Measurements from ENCODE around the gene HOXC9. TPM values are rescaled to one million over a fixed set of nuclear protein-coding genes. Genes with fewer than 3 reads are reported as not detected.
A peak's percentile ranks its signal among the peaks of the same experiment; 100 is the strongest.

HOXC9 gene
- total RNA-seq, 2 donors from 2014 or later = not detected

DNA sequence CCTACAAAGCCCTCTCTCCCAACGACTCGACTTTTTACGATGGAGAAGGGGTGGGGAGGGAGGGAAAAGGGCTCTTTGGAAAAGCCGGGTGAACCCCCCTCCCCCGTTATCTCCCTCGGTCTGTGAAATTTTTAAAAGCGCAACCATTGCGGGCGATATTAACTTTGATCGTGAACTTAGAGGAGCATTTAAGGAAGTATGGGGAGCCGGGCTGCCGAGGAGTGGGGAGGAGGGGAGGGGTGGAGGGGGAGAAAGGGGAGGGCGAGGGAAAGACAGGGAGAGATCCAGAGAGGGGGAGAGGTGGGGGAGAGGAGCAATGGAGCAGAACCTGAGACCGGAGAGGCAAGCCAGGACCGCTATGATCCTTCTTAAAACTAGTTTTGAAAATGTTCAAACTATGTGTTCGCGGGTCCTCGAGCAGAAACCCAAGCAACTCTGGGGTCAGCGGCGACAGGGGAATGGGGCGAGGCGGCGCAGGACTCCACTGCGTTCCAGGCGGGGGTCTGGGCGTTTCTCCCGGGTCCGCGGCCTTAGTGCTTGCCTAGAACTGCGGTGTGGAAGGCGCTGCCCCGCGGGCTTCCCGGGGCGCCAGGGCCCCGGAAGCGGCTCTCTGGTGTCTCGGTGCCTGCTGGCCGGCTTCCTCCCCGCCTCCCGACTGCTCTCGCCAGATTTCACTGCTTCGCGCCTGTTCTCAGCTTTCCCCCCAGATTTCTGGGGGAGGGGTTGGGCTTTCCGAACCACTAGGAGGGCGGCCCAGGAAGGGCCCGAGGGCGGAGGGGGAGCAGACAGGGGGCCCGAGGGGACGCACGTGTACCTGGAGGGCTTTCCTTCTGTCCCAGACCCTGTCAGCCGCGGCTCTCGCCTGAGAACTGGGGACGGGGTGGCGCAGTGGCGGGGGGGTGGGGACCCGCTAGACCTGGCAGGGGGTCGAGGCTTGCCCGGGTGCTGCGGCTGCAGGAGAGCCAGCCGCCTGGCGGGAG lies 25.6 kb upstream of the HOXC9 start, which contains the start of gene HOTAIR:
Gene HOTAIR, minus strand, starts transcription at position 871 of the 980 bp plus-strand sequence.
- ATAC-seq (no peak), DNase-seq (no peak)
- intact Hi-C loops (cut with DNase I, micrococcal nuclease) = no loop called here

- no peak for ATAC-seq
- no peak for DNase-seq
- intact Hi-C loops (cut with DNase I, micrococcal nuclease) = no loop called here
Measured at GRCh38 chr12:53975064-53975471, 24.9 kb upstream of the HOXC9 start.

DNA sequence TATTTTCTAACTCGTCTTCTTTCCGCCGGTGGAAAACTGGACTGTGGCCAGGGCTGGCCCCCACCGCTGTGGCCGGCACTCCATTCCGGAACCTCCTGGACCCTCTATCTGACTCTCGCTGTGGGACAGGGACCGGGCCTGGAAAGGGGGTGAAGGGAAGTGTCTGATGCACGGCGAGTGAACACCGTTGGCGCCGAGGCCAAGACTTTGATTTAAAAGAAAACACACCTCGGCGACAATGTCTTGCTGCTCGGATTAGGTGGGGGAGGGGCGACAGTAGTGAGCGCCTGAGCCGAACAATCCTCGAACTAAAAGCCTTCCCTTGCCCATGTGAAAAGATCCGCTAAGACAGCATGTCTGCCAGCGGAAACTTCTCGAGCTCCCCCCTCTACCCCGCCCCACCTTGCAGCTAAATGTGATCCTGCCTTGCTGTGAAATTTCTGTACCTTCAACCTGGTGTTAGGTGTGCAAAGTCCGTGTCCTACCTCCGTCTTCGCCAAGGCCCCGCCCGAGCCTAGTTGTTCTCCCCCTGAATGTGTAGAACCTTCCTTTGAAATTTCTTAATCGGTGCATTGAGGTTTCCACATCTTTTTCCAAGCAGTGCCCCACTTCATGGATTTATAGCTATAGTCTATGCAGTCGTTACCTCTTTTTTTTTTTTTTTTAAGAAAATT lies 24.3 kb upstream of the HOXC9 start:
- intact Hi-C loops (cut with DNase I, micrococcal nuclease) = no loop called here
- DNase-seq = no peak
- no peak for ATAC-seq

- no peak for DNase-seq
- intact Hi-C loops (cut with DNase I, micrococcal nuclease) = no loop called here
- no peak for ATAC-seq
Measured at GRCh38 chr12:53976172-53976822, 23.7 kb upstream of the HOXC9 start.

GRCh38 chr12:53976823-53977595 lies 23.0 kb upstream of the HOXC9 start:
- intact Hi-C loops (cut with DNase I, micrococcal nuclease) = no loop called here
- DNase-seq = no peak
- no peak for ATAC-seq

DNA sequence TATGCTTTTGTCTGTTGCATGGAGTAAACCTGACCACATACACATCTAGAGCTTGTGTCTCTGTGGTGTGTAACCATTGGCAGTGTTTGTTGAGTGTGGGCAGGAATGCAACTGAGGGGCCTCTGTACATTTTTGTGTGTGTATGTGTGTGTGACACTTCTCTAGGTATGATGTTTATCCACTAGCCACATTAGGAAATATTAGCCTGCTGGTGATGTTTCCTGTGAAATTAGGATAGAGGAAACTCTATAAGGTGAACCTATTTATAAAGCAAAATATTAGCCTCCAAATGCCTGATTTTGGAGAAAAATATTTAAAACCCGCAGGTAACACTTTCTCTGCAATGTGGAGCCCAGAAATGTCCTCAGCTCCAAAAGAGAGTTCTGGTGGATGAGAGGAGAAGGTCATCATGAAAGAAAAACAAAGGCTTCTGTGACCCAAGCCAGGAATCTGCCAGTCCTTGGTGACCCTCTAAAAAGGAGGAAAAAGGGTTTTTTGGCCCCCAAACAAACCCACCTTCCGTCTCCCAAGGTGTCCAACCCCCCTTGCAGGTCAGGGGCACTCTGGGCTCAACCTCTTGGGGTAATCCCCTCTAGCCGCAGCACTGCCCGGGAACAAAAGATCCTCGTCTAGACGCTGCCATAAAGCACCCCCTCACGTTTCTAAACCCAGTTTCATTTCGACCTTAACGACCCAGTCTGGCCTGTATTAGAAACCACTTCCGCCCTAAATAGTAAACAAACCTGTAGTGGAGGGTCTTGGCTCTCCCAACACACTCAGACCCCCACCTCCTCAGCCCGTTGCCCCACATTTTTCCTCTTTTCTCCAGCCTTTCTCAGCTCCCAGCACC lies 22.1 kb upstream of the HOXC9 start:
- intact Hi-C loops (cut with DNase I, micrococcal nuclease) = no loop called here
- ATAC-seq (no peak), DNase-seq (no peak)

DNA sequence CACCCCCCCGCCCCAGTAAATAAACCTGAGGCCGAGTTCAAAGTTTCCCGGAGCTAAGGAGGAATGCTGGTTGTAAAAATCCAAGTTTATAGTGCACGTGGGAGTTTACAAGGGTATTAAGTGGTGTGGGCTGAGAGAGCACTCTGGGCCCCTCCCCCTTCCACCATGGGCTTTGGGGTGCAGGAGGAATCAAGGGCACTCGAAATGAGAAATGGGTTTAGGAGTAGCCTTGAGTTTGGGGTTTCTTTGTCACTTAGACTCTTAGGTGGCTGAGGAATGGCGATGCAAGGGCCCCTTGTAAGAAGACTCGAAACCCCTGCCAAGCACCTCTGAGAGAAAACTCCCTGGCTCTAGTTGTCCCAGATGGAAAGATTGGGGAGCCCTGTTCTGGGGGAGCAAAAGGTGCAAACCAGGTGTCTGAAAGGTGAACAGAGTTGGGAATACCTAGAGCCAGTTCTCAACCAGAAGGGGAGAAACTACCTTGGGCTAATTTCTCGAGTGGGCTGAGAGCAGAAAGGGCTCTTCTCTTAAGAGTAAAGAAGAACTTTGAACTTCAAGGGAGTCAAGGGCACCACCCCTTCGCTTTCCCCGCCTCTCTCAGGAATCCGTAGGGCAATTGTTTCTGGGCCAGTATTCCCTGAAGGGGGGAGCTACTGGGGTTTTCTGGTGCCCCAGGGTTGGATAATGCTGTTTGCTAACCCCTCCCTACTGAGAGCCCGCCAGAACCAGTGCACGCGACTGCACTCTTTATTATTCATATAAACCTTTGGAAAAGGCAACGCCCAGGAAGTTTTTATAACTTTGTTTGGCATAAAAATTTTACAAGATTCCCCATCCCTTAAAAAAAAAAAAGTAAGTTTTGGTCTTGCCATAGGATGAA lies 21.2 kb upstream of the HOXC9 start:
- intact Hi-C loops (cut with DNase I, micrococcal nuclease) = no loop called here
- ATAC-seq = peak; percentile 90
- DNase-seq = peak; percentile 28 to 31

DNA sequence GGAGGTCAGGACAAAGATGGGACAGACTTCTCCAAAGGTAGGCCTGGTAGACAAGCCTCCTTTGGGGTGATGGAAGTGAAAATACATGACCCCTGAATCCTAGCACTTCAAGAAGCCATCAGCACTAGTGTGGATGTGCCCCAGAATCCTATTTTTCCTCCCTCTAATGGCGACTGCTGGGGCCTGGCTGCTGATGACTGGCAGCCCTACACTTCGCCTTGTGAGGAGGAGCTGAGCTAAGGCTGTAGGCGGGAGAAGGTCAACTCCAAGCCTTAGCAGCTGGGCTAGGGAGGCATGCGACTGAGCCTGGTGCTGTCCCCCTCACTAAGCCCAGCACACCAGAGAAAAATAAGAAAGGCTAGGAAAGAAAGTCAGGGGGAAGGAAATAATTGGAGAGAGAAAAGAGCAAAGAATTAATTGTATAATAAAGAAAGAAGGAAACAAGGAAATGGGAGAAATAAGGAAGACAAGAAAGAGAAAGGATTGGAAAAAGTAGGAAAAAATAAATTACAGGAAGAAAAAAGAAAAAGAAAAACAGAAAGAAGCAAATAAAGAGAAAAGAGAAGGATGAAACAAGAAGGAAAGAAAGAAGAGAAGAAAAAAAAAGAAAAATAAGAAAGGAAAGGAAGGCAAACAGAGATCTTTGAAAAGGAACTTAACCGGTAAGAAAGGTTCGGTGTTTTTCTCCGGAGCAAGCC lies 19.7 kb upstream of the HOXC9 start:
- intact Hi-C loops (cut with DNase I, micrococcal nuclease) = no loop called here
- ATAC-seq = no peak
- DNase-seq = no peak

DNA sequence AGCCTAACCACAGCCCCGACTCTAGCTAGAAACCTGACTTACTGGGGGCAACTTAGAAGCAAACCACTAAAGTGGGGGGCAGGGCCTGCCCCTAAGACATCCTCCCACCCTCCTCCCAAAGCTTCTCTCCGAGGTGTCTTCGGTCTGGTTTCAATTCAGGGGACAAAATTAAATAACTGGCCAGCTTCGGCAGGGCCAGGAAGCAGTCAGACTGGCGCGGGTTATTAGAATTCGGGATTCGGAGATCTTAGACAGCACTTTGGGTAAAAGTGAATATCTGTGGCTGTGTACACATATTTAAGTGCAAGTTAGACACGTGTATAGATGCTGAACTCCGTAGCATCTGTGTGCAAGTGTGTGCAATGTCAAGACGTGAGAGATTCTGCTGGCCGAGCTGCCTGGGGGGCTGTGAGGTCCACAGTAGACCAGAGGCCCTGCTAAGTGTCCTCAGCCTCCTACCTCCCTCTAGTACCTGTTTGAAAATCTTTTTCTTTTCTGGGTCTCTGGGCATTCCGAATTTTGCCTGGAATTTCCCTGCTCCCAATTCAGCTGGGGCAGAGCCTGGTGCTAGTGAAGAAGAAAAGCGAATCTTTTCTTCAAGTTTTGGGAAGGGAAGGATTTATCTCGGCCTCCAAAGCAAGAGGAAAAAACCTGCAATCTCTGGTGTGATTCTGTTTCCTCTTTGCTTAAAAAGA lies 19.0 kb upstream of the HOXC9 start:
- DNase-seq = no peak
- no peak for ATAC-seq
- intact Hi-C loops (cut with DNase I, micrococcal nuclease) = no loop called here

- ATAC-seq = no peak
- no peak for DNase-seq
- intact Hi-C loops (cut with DNase I, micrococcal nuclease) = no loop called here
Measured at GRCh38 chr12:53981634-53982565, 18.1 kb upstream of the HOXC9 start.

DNA sequence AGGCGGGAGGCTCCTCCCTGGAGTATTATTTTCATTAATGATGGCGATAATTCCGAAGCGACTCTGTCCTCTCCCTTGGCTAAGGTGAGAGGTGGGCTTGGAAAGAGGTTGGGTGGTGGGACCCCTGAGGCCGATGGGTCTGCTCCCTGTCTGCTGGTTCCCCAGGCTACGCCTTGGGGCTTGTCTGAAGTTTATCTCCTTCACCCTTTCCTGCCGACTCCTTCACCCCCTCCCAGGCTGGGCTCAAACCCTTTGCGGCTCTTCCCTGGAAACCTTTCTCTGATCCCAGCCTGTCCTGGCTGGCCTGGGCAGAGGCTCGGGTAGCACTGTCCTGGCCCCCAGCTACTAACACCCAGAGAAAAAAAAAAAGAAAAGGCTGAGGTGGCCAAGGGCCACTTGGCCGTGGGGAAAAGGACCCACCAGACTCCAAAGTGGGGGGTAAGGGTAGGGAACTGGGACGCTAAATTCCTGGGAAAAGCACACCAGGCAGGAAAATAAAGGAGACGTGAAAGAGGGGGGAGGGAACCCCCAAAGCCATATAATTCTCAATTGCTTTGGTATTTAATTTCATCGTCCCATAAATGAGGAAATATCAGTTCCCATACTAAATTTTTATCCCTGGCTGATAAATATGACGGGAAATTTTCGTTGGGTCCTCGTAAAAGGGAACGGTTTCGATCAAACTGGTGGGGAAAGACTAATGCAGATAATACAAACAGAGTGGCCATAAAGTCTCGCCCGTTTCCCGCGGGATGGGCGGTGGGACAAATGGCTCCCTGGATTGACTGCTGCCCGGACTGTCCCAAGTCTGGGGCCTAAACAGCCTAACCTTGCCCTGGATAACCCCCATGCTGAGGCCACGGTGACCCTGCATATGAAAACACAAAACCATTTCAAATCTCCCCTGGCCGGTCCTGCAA lies 17.1 kb upstream of the HOXC9 start:
- no peak for DNase-seq
- ATAC-seq = no peak
- intact Hi-C loops (cut with DNase I, micrococcal nuclease) = no loop called here

DNA sequence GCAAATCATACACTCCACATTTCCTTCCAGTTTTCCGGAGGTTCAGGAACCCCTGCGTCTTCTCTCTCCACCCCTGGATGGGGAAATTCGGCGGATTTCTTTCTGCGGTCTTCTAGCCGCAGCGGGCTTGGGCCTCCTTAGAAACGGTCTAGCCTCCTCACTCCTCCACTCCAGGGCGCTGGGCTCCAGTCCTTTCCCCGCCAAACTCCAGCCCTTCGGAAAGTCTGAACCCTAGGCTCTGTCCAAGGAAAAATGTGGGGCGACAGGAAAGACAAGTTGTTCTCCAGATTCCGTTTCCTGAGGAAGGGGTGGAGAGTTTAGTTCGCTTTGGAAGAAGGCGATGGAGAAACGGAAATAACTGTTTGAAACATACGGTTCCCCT lies 16.4 kb upstream of the HOXC9 start:
- ATAC-seq (no peak), DNase-seq (no peak)
- intact Hi-C loops (cut with DNase I, micrococcal nuclease) = no loop called here

DNA sequence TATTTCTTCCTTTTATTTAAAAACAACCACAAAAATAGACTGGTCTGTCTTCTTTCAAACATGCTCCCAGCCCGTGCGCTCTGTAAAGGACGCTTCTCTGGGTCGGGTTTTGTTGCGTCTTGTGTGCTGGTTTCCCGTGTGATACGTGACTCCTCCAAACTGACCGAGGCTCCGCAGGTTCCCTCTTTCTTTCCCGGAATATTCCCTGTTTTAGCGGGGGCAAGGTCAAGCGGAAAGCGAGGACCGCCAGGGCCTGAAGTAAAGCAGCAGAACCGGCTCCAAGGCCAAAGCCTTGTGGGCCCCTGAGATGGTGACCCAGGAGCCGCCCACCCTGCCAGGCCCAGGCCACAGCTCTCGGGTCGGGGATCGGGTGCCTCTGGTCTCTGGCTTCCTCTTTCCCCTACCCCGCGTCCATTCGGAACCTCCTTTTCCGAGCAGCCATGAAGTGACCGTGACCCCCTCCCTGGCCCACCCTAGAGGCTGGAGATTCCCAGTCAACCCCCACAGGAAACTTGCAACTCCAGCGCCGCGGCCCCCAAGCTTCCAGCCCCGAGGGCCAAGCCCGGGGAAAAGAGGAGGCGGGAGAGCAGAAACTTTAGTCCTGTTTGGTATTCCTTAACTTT lies 15.9 kb upstream of the HOXC9 start:
- ATAC-seq (no peak), DNase-seq (no peak)
- intact Hi-C loops (cut with DNase I, micrococcal nuclease) = no loop called here

Measured in left colon (tissue), 2 donors.